OCI-LY1 (cell line): ENCODE results near the gene FZD7.

Source experiments
- H2AFZ ChIP-seq: fragments of 200-600 bp; sonication (generic), shearing (Covaris generic); 2 replicates; pipeline ENCODE4 v1.6.0; 2014; ENCODE audit warnings: antibody characterized with exemption, mild to moderate bottlenecking, low read length
- H3F3A ChIP-seq: fragments of 200-600 bp; sonication (generic), shearing (Covaris generic); 2 replicates; pipeline ENCODE4 v1.6.0; 2014; ENCODE audit warnings: mild to moderate bottlenecking, antibody characterized with exemption, low read length, moderate library complexity; ENCODE audit not compliant: insufficient read depth
- H3K27ac ChIP-seq: fragments of 200-600 bp; sonication (generic); 2 replicates; pipeline ENCODE4 v1.5.1; 2014; ENCODE audit warnings: low read length, mixed run types, mild to moderate bottlenecking, low read depth; ENCODE audit not compliant: poor library complexity, severe bottlenecking
- H3K27me3 ChIP-seq: fragments of 200-600 bp; sonication (generic); 2 replicates; pipeline ENCODE4 v1.6.0; 2014; ENCODE audit warnings: antibody characterized with exemption, mild to moderate bottlenecking, low read length, moderate library complexity; ENCODE audit not compliant: insufficient read depth
- H3K36me3 ChIP-seq: fragments of 200-600 bp; sonication (generic); 2 replicates; pipeline ENCODE4 v1.6.1; 2014; ENCODE audit warnings: mild to moderate bottlenecking, antibody characterized with exemption, low read length, moderate library complexity, mixed read lengths; ENCODE audit not compliant: insufficient read depth
- H3K4me1 ChIP-seq: fragments of 200-600 bp; sonication (generic); 2 replicates; pipeline ENCODE4 v1.5.1; 2014; ENCODE audit warnings: mild to moderate bottlenecking, low read length, moderate library complexity; ENCODE audit not compliant: insufficient read depth, severe bottlenecking
- H3K4me2 ChIP-seq: fragments of 200-600 bp; sonication (generic), shearing (Covaris generic); 2 replicates; pipeline ENCODE4 v1.6.1; 2014; ENCODE audit warnings: low read length
- H3K4me3 ChIP-seq: fragments of 200-600 bp; sonication (generic); 2 replicates; pipeline ENCODE4 v1.5.1; 2014; ENCODE audit warnings: low read length, low read depth, mild to moderate bottlenecking, mixed read lengths; ENCODE audit not compliant: poor library complexity, severe bottlenecking
- H3K79me2 ChIP-seq: fragments of 200-600 bp; shearing (Covaris generic); 2 replicates; pipeline ENCODE4 v1.6.1; 2016; ENCODE audit warnings: mixed run types, low read length, mixed read lengths; ENCODE audit not compliant: insufficient read depth
- H3K9ac ChIP-seq: fragments of 200-600 bp; sonication (generic), shearing (Covaris generic); 2 replicates; pipeline ENCODE4 v1.6.1; 2014; ENCODE audit warnings: mild to moderate bottlenecking, low read length, mixed read lengths
- H3K9me2 ChIP-seq: fragments of 200-600 bp; sonication (generic), shearing (Covaris generic); 2 replicates; pipeline ENCODE4 v1.6.1; 2014; ENCODE audit warnings: low read depth, mild to moderate bottlenecking, low read length, mixed read lengths
- H3K9me3 ChIP-seq: fragments of 200-600 bp; shearing (Covaris generic); 2 replicates; pipeline ENCODE4 v1.6.1; 2014; ENCODE audit warnings: low read length, mixed read lengths
- H4K20me1 ChIP-seq: fragments of 200-600 bp; sonication (generic), shearing (Covaris generic); 2 replicates; pipeline ENCODE4 v1.6.0; 2016; ENCODE audit warnings: mild to moderate bottlenecking, low read length; ENCODE audit not compliant: insufficient read depth
- CTCF ChIP-seq: fragments of 200-600 bp; sonication (generic), shearing (Covaris generic); IDR thresholded peaks from 2 replicates; pipeline ENCODE4 v1.5.1; 2017; ENCODE audit warnings: mild to moderate bottlenecking, antibody characterized with exemption, low read length, moderate library complexity, mixed read lengths
- EZH2 ChIP-seq: fragments of 200-600 bp; sonication (generic), shearing (Covaris generic); IDR thresholded peaks from 2 replicates; pipeline ENCODE4 v1.8.0; 2017; ENCODE audit warnings: borderline replicate concordance, mixed run types, mild to moderate bottlenecking, antibody characterized with exemption, low read length, moderate library complexity, mixed read lengths

FZD7 gene

GRCh38 chr2:202025816-202026215 lies 7.8 kb upstream of the FZD7 start:
- Histone ChIP-seq H3K9ac (no peak overlapping the region), H2AFZ (no peak overlapping the region), H3K9me3 (no peaks in the 10 kb centered on the region), H4K20me1 (no peaks in the 10 kb centered on the region), H3K4me2 (no peak overlapping the region), H3K79me2 (no peaks in the 10 kb centered on the region), H3F3A (no peaks in the 10 kb centered on the region), H3K4me1 (no peaks in the 10 kb centered on the region), H3K9me2 (no peaks in the 10 kb centered on the region), H3K36me3 (no peaks in the 10 kb centered on the region), H3K27ac (no peak overlapping the region), H3K4me3 (no peak overlapping the region), H3K27me3 (no peaks in the 10 kb centered on the region; the same call in 1 of the 2 replicates)
- TF ChIP-seq EZH2 (no peak), CTCF (no peak)

GRCh38 chr2:202026507-202026906 lies 7.1 kb upstream of the FZD7 start:
- no peak overlapping the region for H3K27ac ChIP-seq
- H3K4me2 ChIP-seq: no peak overlapping the region
- no peaks in the 10 kb centered on the region for H3K4me1 ChIP-seq
- no peaks in the 10 kb centered on the region for H3K79me2 ChIP-seq
- no peaks in the 10 kb centered on the region for H3F3A ChIP-seq
- H3K27me3 ChIP-seq: no peaks in the 10 kb centered on the region; the same call in 1 of the 2 replicates
- H3K4me3 ChIP-seq: no peak overlapping the region
- no peaks in the 10 kb centered on the region for H3K9me2 ChIP-seq
- no peaks in the 10 kb centered on the region for H3K9me3 ChIP-seq
- no peaks in the 10 kb centered on the region for H3K36me3 ChIP-seq
- no peak overlapping the region for H2AFZ ChIP-seq
- H4K20me1 ChIP-seq: no peaks in the 10 kb centered on the region
- TF ChIP-seq CTCF: no peak
- TF ChIP-seq EZH2: no peak
- no peak overlapping the region for H3K9ac ChIP-seq

DNA sequence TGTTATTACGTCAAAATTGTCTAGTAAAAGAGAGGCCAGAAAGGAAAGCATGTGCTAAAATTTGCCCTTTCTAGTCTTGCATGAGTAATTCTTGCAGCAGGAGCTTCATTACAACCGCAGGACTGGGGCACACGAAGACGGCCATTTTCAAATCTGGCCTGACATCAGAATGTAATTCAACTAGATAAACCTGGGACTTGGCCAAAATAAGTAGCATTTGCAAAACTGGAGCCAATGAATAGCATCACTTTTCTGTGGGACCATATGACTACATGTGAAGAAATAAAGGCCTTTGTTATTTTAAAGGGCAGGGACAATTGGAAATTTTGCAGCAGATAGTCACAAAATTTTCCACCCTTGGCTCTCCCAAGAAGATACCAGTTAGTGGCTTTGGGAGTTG lies 3.0 kb upstream of the FZD7 start:
- H3K27me3 ChIP-seq: peaks cover 3% of the 10 kb centered on the region; the same call in 1 of the 2 replicates
- no peak overlapping the region for H3K27ac ChIP-seq
- no peaks in the 10 kb centered on the region for H3K9me3 ChIP-seq
- no peaks in the 10 kb centered on the region for H3K9me2 ChIP-seq
- H3K4me2 ChIP-seq: no peak overlapping the region
- no peak overlapping the region for H2AFZ ChIP-seq
- no peaks in the 10 kb centered on the region for H4K20me1 ChIP-seq
- H3F3A ChIP-seq: no peaks in the 10 kb centered on the region
- no peak overlapping the region for H3K9ac ChIP-seq
- no peak for TF ChIP-seq CTCF
- TF ChIP-seq EZH2: no peak
- H3K36me3 ChIP-seq: no peaks in the 10 kb centered on the region
- no peak overlapping the region for H3K4me3 ChIP-seq
- H3K4me1 ChIP-seq: peaks cover 13% of the 10 kb centered on the region
- H3K79me2 ChIP-seq: no peaks in the 10 kb centered on the region
